Stimulated activated CD4-positive, alpha-beta T cell treated with anti-CD3 and anti-CD28 coated beads, TNF-alpha, amount 100 ng/mL, for 4 hours (primary cell): ENCODE data around the gene GPC6.

ENCODE experiments used
- DNase-seq, 3 experiments: peaks; one replicate each; pipeline ENCODE4 v3.0.0-alpha.2; 2020; ENCODE audit warnings: low read depth in 3 of 3

Gene GPC6

DNA sequence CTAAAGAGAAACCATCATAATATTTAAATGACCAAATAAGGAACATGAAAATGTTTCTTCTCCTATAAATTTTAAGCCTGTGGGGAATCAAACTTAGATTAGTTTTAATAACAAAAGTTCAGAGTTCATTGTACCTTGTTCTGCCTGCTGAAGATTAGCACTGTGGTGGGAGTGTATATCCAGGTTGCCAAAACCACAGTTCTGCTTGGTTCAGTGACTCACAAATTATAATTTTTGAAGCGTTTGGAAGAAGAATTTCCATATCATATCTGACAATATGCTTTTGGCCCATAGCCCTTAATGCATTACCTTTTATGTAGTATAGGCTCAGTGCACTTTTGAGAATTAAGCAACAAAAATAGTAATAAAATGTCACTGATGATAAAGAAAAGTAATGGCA is 545.2 kb downstream of the GPC6 start:
- DNase-seq, result no peak

DNA sequence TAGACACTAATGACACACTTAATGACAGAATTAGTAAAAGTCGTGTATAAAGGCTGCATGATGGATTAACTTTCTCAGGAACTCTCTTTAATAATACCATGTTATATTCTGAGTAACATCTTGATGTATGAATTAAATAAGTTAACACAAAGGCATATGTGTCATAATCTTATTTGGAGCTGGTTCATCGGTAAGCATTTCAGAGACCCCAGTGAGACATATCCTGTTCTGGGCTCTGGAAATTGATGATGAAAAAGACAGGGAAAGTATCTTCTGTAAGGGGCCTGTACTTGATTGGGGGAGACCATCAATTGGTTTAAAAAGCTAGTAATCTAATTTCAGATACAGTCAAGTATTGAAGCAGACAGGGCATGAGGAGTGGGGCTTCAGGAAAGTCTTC is 547.9 kb downstream of the GPC6 start:
- DNase-seq, result no peak

DNA sequence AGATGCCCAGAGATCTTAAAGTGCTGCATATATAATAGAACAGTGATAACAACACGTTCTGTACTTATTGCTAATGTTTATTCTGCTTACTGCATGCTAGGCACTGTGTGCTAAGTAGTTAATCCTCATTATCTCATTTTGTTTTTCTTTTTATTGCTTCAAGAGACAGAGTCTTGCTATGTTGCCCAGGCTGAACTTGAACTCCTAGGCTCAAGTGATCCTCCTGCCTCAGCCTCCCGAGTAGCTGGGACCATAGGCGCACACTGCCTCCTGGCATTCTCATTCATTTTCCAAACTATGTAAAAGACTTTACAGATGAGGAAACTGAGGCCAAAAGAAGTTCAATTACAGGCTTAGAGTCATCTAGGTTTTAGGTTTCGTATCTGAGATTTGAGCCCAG is 548.4 kb downstream of the GPC6 start:
- DNase-seq, result no peak

DNA sequence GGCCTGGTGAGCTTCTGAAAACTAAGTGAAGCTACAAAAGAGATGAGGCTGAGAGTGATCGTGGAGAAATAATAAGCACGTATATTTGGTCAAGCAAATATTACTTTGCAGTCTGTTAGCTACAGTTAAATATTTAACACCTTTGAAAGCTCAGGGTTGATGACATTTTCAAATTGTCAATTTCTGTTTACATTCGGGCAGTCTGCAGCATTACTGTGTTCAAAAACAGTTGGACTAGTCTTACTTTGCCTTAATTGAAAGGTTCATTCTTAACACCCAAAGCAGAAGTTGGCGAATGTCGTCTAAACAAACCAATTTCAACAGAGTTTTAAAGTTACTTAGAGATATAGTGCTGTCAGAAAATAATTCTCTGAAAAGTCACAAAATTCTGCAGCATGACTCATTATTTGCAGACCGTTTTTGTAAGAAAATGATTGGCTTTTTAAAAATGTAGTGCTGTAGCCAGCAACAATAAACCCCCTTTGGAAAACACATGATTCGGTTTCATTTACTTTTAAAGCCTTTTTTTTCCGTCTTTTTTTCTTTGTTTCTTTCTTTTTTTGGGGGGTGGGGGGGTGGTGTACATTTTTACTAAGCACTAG is 549.0 kb downstream of the GPC6 start:
- no peak for DNase-seq

DNA sequence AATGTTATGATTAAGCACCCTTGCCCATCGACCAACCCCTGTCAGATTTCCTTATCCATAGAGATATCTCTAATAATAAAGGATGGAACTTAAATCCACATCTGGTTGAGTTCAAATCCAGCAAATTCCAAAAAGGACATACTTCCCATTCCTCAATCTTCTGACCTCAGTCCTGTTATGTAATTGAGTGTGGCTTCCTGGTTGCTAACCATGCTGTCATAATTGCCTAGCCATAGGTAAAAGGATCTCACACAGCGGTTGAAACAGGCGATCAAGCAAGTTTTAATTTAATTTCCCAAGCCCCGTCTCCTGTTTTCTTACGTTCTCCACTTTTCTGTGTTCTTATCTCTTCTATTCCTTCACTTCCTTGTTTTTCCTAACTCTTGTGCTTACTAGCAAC is 550.3 kb downstream of the GPC6 start:
- no peak for DNase-seq

DNA sequence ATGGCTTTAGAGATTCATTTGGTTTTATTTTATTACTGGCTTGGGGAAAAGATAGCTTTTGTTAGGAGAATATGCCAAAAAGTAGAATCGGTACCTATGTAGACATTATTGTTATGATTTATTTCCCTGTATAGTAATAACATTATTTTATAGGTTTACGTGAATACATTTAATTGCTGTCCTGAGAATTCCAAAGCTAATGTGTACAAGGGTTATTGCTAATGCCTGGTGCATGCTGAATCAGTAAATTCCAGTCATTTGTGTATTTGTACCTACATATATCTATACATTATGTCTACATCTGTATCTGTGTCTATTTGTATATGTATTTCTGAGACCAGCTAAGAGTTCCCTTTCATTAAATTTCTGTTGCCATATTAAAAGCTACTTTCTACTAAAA is 550.9 kb downstream of the GPC6 start:
- no peak for DNase-seq

DNA sequence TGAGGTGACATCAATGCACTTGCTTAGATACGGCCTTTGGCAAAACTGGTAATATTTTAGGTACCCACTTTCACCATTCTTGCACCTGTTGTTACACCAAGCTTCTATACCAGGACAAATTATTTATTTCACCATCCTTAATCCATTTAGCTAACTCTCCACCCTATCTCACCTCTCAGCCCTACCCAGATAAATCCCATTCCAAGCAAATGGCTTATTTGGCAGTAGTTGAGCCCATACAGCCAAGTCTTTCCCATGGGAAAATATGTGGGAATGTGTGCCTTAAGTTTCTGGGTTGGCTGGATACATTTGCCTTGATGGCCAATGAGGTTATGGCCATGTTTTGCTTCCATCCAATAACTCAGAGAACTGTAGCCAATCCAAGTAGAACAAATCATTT is 551.9 kb downstream of the GPC6 start:
- DNase-seq, result no peak

DNA sequence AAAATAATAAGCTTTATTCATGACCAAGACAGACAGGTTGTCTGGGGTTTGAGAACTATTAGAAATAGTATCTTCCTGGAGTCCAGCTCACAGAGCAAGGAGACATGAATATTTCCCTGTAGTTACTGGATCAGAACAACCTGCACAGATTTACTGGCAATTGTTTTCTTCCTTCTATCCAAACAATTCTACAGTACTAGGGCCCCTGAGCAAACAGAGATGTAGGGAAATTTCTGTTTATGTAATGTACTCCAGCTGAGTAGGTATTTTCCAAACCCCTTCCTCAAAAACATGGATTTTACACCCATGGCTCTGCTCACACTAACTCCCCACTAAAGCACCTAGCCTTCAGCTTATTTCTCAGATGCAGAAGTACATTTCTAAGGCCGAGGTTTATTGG is 557.6 kb downstream of the GPC6 start:
- no peak for DNase-seq

DNA sequence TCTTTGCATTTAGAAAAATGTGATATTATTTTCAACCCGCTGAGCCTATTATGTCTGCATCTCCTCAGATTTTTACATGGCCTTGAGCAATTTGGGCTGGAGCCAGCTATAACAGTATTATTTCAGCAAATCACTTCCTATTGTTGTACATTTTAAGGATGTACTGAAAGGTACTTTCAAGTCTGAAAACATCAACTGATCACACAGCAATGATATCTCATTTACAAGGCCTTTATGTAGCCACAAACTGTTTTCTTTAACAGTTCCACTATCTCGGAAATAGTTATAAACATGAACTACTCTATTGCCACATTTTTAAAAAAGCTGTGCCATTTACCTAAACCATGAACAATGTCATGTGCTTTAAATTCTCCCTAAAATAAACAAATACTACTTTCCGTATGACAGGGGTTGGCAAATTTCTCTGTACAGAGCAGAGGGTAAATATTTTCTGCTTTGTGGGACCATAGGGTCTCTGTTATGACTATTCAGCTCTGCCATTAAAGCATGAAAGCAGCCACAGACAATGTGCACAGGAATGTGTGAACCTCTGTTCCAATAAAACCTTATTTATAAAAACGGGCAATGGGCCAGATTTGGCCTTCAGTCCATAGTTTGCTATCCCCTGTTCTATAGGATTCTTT is 560.4 kb downstream of the GPC6 start:
- no peak for DNase-seq

DNA sequence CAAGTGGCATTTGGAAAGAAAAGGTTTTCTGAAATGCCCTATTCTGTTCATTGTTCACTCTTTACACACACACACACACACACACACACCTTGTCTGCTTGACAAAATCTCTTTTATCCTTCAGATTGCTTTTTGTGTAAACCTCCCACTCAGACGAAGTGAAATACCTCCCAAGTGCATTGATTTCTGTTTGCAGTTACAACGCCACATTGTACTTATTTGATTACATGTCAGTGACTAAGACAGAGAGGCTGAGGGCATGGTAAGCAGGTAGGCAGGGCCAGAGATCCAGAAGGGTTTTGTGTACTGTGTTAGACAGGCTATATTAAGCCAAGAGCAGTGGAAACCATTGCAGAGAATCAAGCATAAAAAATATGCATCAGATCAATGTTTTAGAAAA is 561.8 kb downstream of the GPC6 start:
- no peak for DNase-seq

DNA sequence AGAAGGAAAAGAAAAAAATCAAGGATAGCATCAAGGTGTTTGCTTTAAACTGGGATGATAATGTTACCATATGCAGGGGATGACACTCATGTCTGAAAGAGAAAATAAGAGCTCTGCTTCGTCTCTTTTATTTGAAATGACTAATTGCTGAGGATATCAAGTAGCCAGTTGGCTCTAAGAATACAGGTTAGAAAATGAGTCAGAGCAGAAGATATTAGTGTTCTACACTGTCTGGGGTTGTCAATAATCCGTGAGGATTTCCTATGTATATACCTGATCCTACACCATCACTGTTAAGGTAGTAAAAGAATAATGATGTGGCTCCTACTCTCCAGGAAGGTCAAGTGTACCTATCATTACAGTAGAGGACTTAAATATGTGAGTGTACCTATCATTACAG is 562.5 kb downstream of the GPC6 start:
- no peak for DNase-seq

DNA sequence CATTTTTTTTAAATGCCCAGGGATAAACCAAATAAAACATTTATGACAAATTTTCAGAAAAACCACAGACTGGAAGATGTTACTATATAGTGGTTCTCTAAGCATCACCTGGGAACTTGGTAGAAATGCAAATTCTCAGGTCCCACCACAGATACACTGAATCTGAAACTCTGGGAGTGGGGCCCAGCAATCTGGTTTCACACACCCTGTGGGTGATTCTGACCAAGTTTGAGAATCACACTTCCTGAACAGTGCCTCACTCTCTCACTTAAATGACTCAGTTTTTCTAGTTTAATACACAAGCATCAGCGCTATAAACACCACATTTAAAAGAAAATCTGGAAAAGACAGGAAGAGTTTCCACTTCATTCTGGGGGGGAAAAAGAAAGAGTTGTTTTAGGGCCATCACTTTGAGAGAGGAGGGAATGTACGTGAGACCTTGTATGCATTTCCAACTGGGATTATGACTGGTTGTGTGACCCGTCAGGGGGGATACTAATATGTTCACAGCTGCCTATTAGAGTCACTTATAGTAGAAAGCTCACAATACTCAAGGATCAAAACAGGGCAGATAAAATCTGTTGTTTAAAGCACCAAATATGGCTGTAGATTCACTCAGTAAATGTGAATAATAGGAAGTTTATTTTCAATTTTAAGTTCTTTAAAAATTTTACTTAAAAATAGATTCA is 567.7 kb downstream of the GPC6 start:
- DNase-seq, result no peak

DNA sequence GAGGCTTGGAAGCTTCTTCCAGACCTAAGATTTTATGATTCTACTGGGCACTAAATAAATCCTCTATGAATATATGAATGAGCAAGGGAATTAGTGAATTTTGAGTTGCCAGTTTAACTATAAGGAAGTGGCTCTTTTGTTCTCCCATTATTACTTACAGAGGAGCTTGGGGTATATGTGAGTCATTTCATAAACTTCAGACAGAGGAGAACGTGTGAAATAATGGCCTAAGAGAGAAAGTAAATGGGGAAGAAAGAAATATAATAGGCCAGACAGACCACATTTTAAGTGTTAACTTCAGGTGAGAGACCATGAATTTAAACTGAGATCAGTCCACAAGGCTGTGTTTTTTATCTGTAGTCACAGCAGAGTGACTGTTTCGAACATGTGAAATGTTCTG is 570.9 kb downstream of the GPC6 start:
- no peak for DNase-seq

DNA sequence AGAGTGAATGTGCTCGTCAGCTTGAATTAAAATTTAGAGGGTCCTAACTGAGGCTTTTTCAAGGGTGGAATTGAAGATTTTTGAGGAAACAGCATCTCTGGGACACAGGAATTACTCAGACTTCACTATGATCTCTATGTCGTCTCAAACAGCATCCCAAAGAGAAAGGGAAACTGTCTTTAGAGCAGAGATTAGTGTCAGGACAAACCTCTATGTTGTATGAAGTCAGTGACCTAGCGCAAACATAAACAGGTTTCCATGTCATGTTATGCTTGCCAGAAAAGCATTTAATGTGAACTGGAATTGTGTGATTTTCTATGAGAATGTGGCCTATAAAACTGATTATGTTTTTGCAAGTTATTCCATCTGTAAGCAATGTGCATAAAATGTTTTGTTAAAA is 573.7 kb downstream of the GPC6 start:
- DNase-seq, result no peak

DNA sequence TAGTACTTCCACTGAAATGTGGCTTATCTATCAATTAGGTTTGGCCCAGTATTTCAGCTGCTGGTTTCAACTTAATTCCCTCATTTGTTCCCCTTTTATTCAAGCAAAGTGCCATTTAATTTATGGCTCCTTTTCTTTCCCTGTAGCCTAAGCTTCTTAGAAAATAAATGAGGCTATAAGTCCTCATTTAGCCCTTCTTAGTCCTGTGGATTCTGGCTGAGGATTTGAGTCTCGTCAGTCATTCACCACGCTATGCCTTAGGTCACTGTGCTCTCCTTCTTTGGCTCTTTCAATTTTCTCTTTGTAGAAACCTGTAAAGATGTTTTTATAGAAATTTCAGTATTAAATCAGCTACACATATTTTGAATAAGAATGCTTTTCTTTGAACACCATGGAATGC is 579.1 kb downstream of the GPC6 start:
- DNase-seq, result no peak

DNA sequence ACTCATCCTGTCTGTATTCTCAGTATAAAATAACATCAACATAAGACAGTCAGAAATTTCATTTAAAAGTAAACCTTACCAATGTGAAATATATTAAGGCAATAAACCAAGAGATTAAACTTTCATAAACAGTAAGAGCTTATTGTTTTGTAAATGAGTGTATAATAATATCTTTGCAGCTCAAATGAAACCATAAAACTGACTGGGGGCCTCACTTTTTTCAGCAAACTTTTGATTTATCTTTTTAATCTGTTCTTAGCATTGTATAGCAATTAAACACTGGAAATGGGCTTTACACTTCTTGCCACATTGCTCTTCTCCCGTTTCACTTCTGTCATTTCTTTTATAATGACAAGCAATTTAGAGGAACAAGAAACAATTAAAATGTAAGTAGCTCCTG is 580.3 kb downstream of the GPC6 start:
- DNase-seq, result no peak

DNA sequence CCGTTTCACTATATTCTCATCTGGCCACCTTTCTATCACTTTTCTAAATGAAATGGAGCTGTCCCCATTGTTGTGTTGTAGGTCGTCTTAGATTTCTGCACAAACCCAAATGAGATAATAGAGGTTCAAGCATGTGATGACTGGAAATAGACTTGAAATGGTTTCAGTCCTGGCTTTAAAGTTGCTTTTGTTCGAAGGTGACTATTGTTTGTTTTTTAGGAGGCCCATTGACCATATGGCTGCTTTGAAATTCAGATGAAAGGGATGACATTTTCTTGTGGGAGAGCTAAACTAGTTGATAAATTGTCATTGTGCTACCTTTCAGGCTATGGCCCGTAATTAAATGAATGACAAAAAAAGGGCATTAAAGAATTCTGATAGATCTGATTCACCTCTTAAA is 583.7 kb downstream of the GPC6 start:
- no peak for DNase-seq

DNA sequence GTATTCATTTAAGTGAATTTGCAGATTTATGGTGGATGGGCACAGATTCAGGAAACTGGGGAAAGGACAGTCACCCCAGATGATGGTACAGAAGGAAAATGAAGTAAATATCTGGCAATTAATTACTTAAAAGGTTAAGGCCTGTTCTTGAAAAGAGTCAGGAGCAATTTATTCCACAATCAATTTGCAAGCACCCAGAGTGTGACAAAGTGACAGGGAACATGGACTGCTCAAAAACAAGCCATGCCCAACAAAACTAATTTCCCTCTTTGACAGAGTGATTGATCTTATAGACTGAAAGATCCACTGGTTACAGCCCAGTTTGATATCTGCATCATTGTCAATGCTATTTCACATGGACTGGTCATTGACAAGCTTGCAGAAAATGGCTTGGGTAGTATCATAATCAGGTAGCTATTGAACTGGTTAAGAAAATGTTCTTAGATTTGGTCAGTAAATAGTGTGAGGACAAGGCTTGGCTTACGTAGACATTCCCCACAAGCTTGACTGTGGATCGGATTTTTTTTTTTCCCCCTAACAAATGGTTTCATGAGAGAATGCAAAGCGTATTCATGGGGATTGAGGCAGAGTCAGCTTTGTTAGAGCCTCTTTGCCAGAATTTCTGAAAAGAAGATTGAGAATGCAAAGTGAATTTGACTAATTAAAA is 584.6 kb downstream of the GPC6 start:
- no peak for DNase-seq

DNA sequence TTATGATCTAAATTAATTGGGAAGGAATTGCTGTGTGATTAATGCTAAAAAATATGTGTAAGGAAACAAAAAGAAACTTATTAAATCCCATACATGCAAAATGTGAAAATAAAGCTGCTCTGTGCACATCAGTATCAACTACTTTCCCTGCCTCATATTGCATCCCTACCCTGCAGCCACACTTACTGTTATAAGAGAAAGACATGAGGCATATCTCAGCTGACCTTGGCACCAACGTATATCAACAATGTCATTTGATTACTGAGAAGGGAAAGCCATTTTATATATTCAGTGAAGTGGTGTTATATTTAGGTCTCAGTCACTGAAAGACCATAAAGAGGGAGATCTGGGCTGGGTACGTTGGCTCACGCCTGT is 585.1 kb downstream of the GPC6 start:
- DNase-seq, result no peak

DNA sequence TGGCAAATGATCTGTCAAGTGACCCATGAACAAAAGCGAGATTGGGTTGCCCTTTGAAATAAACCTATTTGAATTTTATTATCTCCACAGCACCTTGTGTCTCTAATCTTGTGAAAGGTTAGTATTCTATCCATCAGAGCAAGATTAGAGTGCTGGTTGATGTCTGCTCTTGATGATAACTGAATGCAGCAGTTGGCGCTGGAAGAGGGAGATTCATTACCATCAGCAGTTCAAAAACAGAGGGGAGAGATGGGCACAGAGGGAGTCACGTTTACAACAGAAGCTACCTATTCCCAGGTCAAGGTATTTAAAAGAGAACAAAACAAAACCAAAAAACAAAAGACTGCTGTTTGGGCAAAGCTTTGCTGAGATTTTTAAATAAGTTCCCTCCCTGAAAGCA is 588.1 kb downstream of the GPC6 start:
- no peak for DNase-seq

DNA sequence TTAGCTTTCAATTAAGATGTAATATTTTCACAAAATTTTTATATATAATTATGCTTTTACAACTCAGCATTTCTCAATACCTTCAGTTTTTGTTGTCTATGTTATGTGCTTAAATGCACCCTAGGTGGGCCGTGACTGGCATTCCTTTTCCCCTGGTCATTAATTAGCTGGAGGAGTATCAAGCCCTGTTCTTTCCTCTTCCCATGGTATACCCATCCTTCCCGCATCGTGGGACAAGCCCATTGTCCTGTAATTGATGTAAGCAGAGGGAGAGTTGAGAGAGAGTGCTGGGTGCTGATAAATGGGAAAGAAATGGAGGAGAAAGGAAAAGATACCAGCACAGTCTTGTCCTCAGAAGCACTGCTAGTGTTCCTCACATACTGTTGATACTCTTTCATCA is 591.7 kb downstream of the GPC6 start:
- no peak for DNase-seq

DNA sequence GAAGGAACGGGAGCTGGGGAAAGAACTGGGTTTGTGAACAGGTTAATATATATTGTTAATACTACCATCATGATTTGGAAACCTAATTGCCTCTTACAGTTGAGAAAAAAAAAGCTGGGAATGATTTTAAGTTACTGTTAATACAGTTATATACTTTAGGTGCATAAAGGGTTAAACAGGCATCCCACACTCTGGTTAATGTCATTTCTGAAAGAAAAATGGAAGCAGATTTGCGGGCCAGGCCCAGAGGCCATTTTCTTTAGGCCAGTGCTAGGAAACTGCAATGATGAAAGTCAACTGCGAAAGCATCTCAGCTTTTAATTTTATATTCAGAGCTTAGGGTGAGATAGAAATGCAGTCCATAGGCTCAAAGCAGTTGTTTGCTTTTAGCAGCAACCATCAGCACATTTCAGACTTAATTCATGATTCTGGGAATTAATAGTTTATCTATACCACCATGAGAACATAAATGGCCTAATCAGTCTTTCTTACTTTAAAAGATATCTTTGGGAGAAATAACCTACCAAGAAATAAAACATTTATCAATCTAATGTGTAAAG is 592.8 kb downstream of the GPC6 start:
- no peak for DNase-seq

DNA sequence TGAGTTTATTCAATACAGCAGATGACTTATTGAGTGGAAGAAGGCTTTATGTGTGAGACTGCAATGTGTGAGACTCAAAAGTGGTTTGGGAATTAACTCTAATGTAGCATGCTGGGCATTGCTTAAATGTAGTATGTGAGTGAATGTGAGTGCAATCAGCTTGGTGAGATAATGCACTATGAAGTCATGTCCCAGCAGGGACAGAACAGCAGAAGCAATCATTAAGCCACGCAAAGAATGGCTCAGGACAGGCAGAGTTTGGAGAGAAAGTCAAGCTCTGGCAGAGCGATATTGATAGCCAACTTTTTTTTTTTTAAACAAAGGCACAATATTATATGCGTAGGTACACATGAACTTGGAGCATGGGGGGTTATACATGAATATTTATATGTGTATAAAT is 597.7 kb downstream of the GPC6 start:
- DNase-seq, result no peak
